Nephron (organoid): ENCODE measurements around the gene AHSG.
"Not testable (repeated sequence)": the region's sequence is repeated elsewhere in the genome, so short reads cannot be mapped to it uniquely, and the experiment has no call there.

Experiments
- H3K27ac Mint-ChIP-seq, 3 experiments: 2 replicates each; pipeline ENCODE4 v1.8.0; 2020; ENCODE audit warnings: mixed read lengths in 3 of 3, mild to moderate bottlenecking in 2 of 3, moderate library complexity in 1 of 3
- H3K27me3 Mint-ChIP-seq: 2 replicates; pipeline ENCODE4 v1.8.0; 2021; ENCODE audit warnings: low read depth, mild to moderate bottlenecking, moderate library complexity, mixed read lengths
- H3K36me3 Mint-ChIP-seq: 2 replicates; pipeline ENCODE4 v1.8.0; 2020; ENCODE audit warnings: low read depth, mixed read lengths
- H3K4me1 Mint-ChIP-seq: 2 replicates; pipeline ENCODE4 v1.8.0; 2020; ENCODE audit warnings: mixed read lengths
- H3K4me3 Mint-ChIP-seq, 3 experiments: 2 replicates each; pipeline ENCODE4 v1.8.0; 2020; ENCODE audit warnings: mild to moderate bottlenecking in 3 of 3, mixed read lengths in 3 of 3, moderate library complexity in 2 of 3
- H3K9me3 Mint-ChIP-seq: 2 replicates; pipeline ENCODE4 v1.8.0; 2020; ENCODE audit warnings: mixed read lengths
- TF ChIP-seq, protein P1 (sequence below), 3 experiments: fragments of 200-600 bp; sonication (generic); IDR thresholded peaks; one replicate each; pipeline ENCODE4 v1.5.0; 2021; ENCODE audit warnings: antibody characterized with exemption in 3 of 3; ENCODE audit not compliant: unreplicated experiment in 3 of 3

Gene AHSG

DNA sequence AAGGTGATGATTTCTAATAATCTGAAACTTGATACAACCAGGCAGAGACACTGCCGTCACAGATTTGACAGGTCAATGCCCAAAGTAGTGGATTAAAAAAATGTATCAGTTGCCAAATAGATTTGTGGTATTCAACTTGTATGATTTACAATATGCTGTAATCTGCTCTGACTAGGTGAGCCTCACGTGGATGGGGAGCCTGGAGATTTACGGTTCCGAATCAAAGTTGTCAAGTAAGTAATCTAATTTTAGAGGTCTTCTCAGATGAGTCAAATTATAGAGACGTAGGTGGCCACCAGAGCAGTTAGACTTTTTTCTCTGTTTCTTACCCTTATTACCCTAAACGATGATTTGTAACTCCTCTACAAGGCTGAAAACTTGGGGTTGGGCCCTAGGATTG lies 30.3 kb upstream of the AHSG start:
- no peak overlapping the region for H3K4me3 Mint-ChIP-seq
- no peaks in the 10 kb centered on the region for H3K27me3 Mint-ChIP-seq
- TF ChIP-seq, protein P1, sequence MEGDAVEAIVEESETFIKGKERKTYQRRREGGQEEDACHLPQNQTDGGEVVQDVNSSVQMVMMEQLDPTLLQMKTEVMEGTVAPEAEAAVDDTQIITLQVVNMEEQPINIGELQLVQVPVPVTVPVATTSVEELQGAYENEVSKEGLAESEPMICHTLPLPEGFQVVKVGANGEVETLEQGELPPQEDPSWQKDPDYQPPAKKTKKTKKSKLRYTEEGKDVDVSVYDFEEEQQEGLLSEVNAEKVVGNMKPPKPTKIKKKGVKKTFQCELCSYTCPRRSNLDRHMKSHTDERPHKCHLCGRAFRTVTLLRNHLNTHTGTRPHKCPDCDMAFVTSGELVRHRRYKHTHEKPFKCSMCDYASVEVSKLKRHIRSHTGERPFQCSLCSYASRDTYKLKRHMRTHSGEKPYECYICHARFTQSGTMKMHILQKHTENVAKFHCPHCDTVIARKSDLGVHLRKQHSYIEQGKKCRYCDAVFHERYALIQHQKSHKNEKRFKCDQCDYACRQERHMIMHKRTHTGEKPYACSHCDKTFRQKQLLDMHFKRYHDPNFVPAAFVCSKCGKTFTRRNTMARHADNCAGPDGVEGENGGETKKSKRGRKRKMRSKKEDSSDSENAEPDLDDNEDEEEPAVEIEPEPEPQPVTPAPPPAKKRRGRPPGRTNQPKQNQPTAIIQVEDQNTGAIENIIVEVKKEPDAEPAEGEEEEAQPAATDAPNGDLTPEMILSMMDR (IDR thresholded peaks at IDR 0.05; ENCODE audit: unreplicated experiment in 3 of 3): no peak
- H3K4me1 Mint-ChIP-seq: no peaks in the 10 kb centered on the region
- no peak overlapping the region for H3K27ac Mint-ChIP-seq
- no peaks in the 10 kb centered on the region for H3K9me3 Mint-ChIP-seq
- H3K36me3 Mint-ChIP-seq: peaks cover 59% of the 10 kb centered on the region

DNA sequence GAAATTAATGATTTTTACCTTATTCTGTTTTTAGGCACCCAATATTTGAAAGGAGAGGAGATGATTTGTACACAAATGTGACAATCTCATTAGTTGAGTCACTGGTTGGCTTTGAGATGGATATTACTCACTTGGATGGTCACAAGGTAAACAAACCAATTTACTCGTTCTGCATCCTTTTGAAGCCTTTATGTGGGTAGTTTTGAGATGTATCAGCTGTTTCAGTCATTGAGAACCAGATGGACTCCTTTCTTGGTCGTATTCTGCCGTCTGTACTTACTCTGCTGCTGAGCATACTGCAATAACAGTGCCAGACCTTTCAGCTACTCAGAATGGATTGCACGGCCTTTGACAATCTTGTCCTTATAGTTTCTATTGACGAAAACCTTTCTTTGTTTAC lies 29.0 kb upstream of the AHSG start:
- no peak overlapping the region for H3K4me3 Mint-ChIP-seq
- H3K27me3 Mint-ChIP-seq: no peaks in the 10 kb centered on the region
- TF ChIP-seq, protein P1 (IDR thresholded peaks at IDR 0.05; ENCODE audit: unreplicated experiment in 3 of 3): no peak
- peaks cover 51% of the 10 kb centered on the region for H3K36me3 Mint-ChIP-seq
- no peak overlapping the region for H3K27ac Mint-ChIP-seq
- H3K4me1 Mint-ChIP-seq: no peaks in the 10 kb centered on the region
- no peaks in the 10 kb centered on the region for H3K9me3 Mint-ChIP-seq

DNA sequence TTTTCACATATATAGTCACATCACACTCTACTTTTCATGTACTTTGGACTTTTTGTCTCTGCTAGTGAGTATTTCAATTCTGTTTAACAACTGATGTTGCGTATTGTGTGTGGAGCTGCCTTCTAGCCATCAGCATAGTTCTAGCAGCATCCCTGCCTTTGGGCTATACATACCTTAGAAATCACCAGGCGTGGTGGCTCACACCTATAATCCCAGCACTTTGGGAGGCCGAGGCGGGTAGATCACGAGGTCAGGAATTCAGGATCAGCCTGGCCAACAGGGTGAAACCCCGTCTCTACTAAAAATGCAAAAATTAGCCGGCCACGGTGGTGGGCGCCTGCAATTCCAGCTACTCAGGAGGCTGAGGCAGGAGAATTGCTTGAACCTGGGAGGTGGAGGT lies 26.6 kb upstream of the AHSG start:
- H3K27ac Mint-ChIP-seq, H3K4me1 Mint-ChIP-seq, H3K27me3 Mint-ChIP-seq, H3K9me3 Mint-ChIP-seq, H3K4me3 Mint-ChIP-seq: not testable (repeated sequence)
- peaks cover 36% of the 10 kb centered on the region for H3K36me3 Mint-ChIP-seq

DNA sequence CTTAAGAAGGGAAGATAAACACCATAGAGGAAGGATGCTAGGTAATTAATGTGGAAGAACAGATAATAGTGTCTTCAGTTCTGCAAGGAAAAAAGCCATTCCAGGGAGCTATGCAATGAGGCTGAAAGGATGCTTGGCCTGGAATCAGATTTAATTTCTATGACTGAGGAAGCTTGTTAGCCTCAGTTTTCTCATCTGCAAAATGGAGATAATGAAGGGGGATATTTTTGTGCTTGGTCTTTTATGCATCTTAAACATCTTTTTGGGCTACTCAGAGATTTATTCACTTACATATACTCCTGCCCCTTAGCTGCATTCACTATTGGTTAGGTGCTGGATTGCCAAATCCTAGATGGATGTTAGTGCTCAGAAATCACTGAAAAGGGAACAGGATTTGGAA lies 25.7 kb upstream of the AHSG start:
- Mint-ChIP-seq H3K9me3 (no peaks in the 10 kb centered on the region), H3K36me3 (peaks cover 28% of the 10 kb centered on the region), H3K4me1 (no peaks in the 10 kb centered on the region), H3K27ac (no peak overlapping the region), H3K4me3 (no peak overlapping the region), H3K27me3 (peaks cover 2% of the 10 kb centered on the region)
- TF ChIP-seq, protein P1 (IDR thresholded peaks at IDR 0.05; ENCODE audit: unreplicated experiment in 3 of 3): no peak

DNA sequence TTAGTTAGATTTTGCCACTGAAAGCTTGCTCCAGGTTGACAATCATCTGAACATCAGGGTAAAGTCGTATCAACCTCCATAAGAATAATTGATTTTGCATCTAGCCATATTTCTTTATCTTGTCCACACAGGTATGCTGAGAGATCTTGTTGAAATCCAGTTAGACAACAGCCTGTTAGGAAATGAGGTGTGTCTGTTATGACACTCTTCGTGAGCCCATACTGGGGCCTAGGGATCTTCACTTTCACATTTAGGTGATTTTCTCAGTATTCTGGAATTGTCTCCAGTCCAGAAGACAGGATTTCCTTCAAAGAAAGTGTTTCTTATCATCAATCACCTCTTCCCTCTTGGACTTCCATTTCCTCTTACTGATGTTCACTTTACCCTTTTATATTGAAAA lies 24.2 kb upstream of the AHSG start:
- TF ChIP-seq, protein P1 (IDR thresholded peaks at IDR 0.05; ENCODE audit: unreplicated experiment in 3 of 3): no peak
- Mint-ChIP-seq H3K27me3 (peaks cover 6% of the 10 kb centered on the region), H3K27ac (no peak overlapping the region), H3K4me1 (no peaks in the 10 kb centered on the region), H3K4me3 (no peak overlapping the region), H3K9me3 (no peaks in the 10 kb centered on the region), H3K36me3 (peaks cover 18% of the 10 kb centered on the region)

DNA sequence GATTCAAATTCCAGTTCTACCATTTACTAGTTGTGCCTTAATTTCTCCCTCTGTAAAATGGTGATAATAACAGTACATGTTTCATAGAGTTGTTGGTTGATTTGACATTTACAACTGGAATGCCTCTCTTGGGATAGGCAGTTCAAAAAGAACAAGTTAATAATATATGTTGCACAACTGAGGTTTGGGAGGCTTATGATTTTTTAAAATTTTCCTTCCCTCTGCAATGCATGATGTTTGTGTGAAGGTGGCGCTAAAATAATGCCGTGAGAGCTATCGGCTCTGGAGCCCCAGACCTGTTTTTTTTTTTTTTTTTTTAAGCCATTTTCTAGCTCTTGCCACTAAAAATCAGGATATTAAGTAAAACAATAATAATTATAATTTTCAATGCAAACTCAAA lies 23.7 kb upstream of the AHSG start:
- H3K36me3 Mint-ChIP-seq: peaks cover 14% of the 10 kb centered on the region
- TF ChIP-seq, protein P1 (IDR thresholded peaks at IDR 0.05; ENCODE audit: unreplicated experiment in 3 of 3): peak in 2 of 3 experiments; percentile 24

More for the DNA sequence above, 23.7 kb upstream of the AHSG start:
- Mint-ChIP-seq H3K27me3 (peaks cover 6% of the 10 kb centered on the region), H3K9me3 (no peaks in the 10 kb centered on the region), H3K4me3 (no peak overlapping the region), H3K27ac (no peak overlapping the region), H3K4me1 (no peaks in the 10 kb centered on the region)
